GM08714 (cell line): ENCODE measurements around the gene ZDHHC9.

ENCODE experiments used
- H3K4me3 ChIP-seq: fragments of 200-500 bp; sonication (Bioruptor generic); 2 replicates; pipeline ENCODE4 v1.5.1; 2014; ENCODE audit warnings: mild to moderate bottlenecking, low read length, inconsistent platforms
- ZNF274 ChIP-seq: IDR thresholded peaks from 2 replicates; pipeline ENCODE4 v1.6.1; 2012; ENCODE audit warnings: mild to moderate bottlenecking, low read depth, low read length

Gene ZDHHC9

GRCh38 chrX:129786210-129786651, 57.5 kb downstream of the ZDHHC9 start:
- peak overlapping the region; percentile 21; the same call in 1 of the 2 replicates for H3K4me3 ChIP-seq
- no peak for TF ChIP-seq ZNF274

GRCh38 chrX:129785160-129785947, 58.3 kb downstream of the ZDHHC9 start:
- peak overlapping the region; percentile 17; the same call in 1 of the 2 replicates for H3K4me3 ChIP-seq
- no peak for TF ChIP-seq ZNF274

- H3K4me3 ChIP-seq = peak overlapping the region; percentile 73; the same call in 1 of the 2 replicates
- TF ChIP-seq ZNF274 = no peak
Observed at GRCh38 chrX:129784371-129784770, 59.3 kb downstream of the ZDHHC9 start.

- H3K4me3 ChIP-seq = peak overlapping the region; percentile 73; the same call in 1 of the 2 replicates
- no peak for TF ChIP-seq ZNF274
Observed at GRCh38 chrX:129783291-129783713, 60.4 kb downstream of the ZDHHC9 start.

GRCh38 chrX:129782706-129783105, 61.0 kb downstream of the ZDHHC9 start:
- H3K4me3 ChIP-seq = peak overlapping the region; percentile 73; the same call in 1 of the 2 replicates
- no peak for TF ChIP-seq ZNF274

- H3K4me3 ChIP-seq = peak overlapping the region; percentile 73; the same call in 1 of the 2 replicates
- no peak for TF ChIP-seq ZNF274
Observed at GRCh38 chrX:129781680-129782495, 61.8 kb downstream of the ZDHHC9 start.

- peak overlapping the region; percentile 73 for H3K4me3 ChIP-seq
- TF ChIP-seq ZNF274 = no peak
Observed at GRCh38 chrX:129781134-129781672, 62.5 kb downstream of the ZDHHC9 start.

GRCh38 chrX:129780441-129781105, 63.1 kb downstream of the ZDHHC9 start:
- peak overlapping the region; percentile 73 for H3K4me3 ChIP-seq
- TF ChIP-seq ZNF274 = no peak

- peak within 1 kb of the TSS; percentile 73 for H3K4me3 ChIP-seq
- no peak for TF ChIP-seq ZNF274
Observed at GRCh38 chrX:129779747-129780146, 63.9 kb downstream of the ZDHHC9 start, which contains the start of gene SASH3. TSS of gene SASH3 (plus strand) at chrX:129779949. CDS start at chrX:129780098, 149 bp downstream.

- no peak for TF ChIP-seq ZNF274
- H3K4me3 ChIP-seq = peak overlapping the region; percentile 27; the same call in 1 of the 2 replicates
Observed at GRCh38 chrX:129779086-129779672, 64.5 kb downstream of the ZDHHC9 start.

- no peak for TF ChIP-seq ZNF274
Observed at GRCh38 chrX:129777218-129778030, 66.3 kb downstream of the ZDHHC9 start.

GRCh38 chrX:129773649-129774458, 69.8 kb downstream of the ZDHHC9 start:
- H3K4me3 ChIP-seq = no peak overlapping the region
- no peak for TF ChIP-seq ZNF274

More at GRCh38 chrX:129777218-129778030, 66.3 kb downstream of the ZDHHC9 start:
- peak overlapping the region; percentile 21; the same call in 1 of the 2 replicates for H3K4me3 ChIP-seq
